PFSK-1 (cell line): ENCODE data around the gene SARM1.

ENCODE experiments used
- FOXP2 ChIP-seq: optimal IDR thresholded peaks from 2 replicates; pipeline ENCODE3; 2011; ENCODE audit warnings: borderline replicate concordance, control low read depth, inconsistent platforms; ENCODE audit not compliant: insufficient read depth; ENCODE audit errors: extremely low read length, extremely low read depth
- POLR2AphosphoS5 ChIP-seq: IDR thresholded peaks from 2 replicates; pipeline ENCODE4 v1.6.1; 2012; ENCODE audit warnings: low read depth, mild to moderate bottlenecking, control low read depth, low read length, moderate library complexity
- REST ChIP-seq, 2 experiments: IDR thresholded peaks; 2 replicates each; pipeline versions ENCODE4 v1.6.1 to v1.8.0; 2011 to 2012; ENCODE audit warnings: low read depth in 2 of 2, low read length in 2 of 2, control low read depth in 1 of 2, inconsistent platforms in 1 of 2, mild to moderate bottlenecking in 1 of 2, moderate library complexity in 1 of 2; ENCODE audit not compliant: insufficient read depth in 1 of 2
- SIN3A ChIP-seq: IDR thresholded peaks from 2 replicates; pipeline ENCODE4 v1.6.1; 2012; ENCODE audit warnings: mild to moderate bottlenecking, low read length, moderate library complexity, borderline replicate concordance; ENCODE audit not compliant: insufficient read depth
- TAF1 ChIP-seq: IDR thresholded peaks from 2 replicates; pipeline ENCODE4 v1.6.1; 2012; ENCODE audit warnings: low read length, control low read depth, borderline replicate concordance; ENCODE audit not compliant: insufficient read depth

The SARM1 gene

GRCh38 chr17:28363186-28363585, 8.3 kb upstream of the SARM1 start:
- TF ChIP-seq POLR2AphosphoS5 (no peak), REST (IDR thresholded peaks at IDR 0.05; ENCODE audit: insufficient read depth in 1 of 2, low read depth in 2 of 2, low read length in 2 of 2) (no peak)

- TF ChIP-seq FOXP2, result no peak
- TF ChIP-seq TAF1, result no peak
- TF ChIP-seq REST (IDR thresholded peaks at IDR 0.05; ENCODE audit: insufficient read depth in 1 of 2, low read depth in 2 of 2, low read length in 2 of 2), result no peak
- TF ChIP-seq POLR2AphosphoS5, result no peak
- no peak for TF ChIP-seq SIN3A
Measured at GRCh38 chr17:28363776-28364650, 7.5 kb upstream of the SARM1 start.

GRCh38 chr17:28364665-28365363, 6.7 kb upstream of the SARM1 start, which contains the start of gene SEBOX:
Gene SEBOX (minus strand): TSS chr17:28365199. CDS start chr17:28365151, 48 bp downstream.
- TF ChIP-seq SIN3A (no peak), TAF1 (no peak), REST (IDR thresholded peaks at IDR 0.05; ENCODE audit: insufficient read depth in 1 of 2, low read depth in 2 of 2, low read length in 2 of 2) (no peak), POLR2AphosphoS5 (no peak), FOXP2 (no peak)

GRCh38 chr17:28365487-28365886, 6.0 kb upstream of the SARM1 start:
- TF ChIP-seq TAF1 (no peak), FOXP2 (no peak), REST (IDR thresholded peaks at IDR 0.05; ENCODE audit: insufficient read depth in 1 of 2, low read depth in 2 of 2, low read length in 2 of 2) (no peak), SIN3A (no peak), POLR2AphosphoS5 (no peak)

- TF ChIP-seq SIN3A, result no peak
- TF ChIP-seq POLR2AphosphoS5, result no peak
- no peak for TF ChIP-seq REST (IDR thresholded peaks at IDR 0.05; ENCODE audit: insufficient read depth in 1 of 2, low read depth in 2 of 2, low read length in 2 of 2)
- no peak for TF ChIP-seq TAF1
- no peak for TF ChIP-seq FOXP2
Measured at GRCh38 chr17:28366605-28367004, 4.9 kb upstream of the SARM1 start.
